GM12874 (cell line): Measurements from ENCODE around the gene ACADM.

ENCODE experiments used
- TF ChIP-seq, protein P1 (sequence below): IDR thresholded peaks from 2 replicates; pipeline ENCODE4 v1.5.1; 2011; ENCODE audit warnings: low read depth, mild to moderate bottlenecking, control low read depth, low read length, moderate library complexity; ENCODE audit not compliant: insufficient read depth

The ACADM gene

DNA sequence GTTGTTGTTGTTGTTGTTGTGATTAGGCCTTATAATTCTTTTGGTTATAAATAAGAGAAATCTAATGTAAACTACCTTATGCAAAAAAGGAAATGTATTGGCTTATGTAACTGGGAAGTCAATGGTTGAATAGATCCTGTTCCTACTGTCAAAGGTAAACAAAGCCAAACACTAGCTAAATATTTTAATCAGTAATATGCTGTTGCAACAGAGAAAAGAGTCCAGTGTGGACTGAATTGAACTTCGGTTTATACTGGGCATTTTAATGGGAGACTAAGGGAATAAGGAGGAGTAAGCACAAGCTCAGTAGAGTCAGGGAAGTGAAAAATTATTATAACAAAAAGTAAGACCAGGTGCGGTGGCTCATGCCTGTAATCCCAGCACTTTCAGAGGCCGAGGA is 87.6 kb downstream of the ACADM start:
- TF ChIP-seq, protein P1, sequence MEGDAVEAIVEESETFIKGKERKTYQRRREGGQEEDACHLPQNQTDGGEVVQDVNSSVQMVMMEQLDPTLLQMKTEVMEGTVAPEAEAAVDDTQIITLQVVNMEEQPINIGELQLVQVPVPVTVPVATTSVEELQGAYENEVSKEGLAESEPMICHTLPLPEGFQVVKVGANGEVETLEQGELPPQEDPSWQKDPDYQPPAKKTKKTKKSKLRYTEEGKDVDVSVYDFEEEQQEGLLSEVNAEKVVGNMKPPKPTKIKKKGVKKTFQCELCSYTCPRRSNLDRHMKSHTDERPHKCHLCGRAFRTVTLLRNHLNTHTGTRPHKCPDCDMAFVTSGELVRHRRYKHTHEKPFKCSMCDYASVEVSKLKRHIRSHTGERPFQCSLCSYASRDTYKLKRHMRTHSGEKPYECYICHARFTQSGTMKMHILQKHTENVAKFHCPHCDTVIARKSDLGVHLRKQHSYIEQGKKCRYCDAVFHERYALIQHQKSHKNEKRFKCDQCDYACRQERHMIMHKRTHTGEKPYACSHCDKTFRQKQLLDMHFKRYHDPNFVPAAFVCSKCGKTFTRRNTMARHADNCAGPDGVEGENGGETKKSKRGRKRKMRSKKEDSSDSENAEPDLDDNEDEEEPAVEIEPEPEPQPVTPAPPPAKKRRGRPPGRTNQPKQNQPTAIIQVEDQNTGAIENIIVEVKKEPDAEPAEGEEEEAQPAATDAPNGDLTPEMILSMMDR = no peak
